Measurements from ENCODE around the gene NFKBIA.
"Not testable (repeated sequence)": the region's sequence is repeated elsewhere in the genome, so short reads cannot be mapped to it uniquely, and the experiment has no call there.

Gene NFKBIA

DNA sequence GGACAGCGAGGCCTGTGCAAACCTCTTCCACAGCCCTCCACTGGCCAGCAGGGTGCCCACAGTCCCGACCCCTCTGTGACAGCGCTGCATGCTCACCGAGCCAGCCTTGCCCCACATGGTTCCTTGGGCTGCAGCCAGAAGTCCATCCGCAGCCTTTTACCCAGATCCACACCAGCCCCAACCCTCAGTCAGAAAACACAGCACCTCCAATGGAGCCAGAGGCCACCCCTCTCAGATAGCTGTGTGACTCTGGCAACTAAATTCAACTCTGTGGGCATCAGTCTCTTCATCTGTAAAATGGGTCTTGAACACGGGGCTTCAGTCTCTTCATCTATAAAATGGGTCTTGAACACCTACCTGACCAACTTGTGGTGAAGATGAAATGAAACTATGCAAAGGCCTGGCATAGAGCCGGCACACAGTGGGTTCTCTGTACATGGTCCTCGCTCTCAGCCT lies 38.0 kb downstream of the NFKBIA start:
- DNase-seq, result no peak

DNA sequence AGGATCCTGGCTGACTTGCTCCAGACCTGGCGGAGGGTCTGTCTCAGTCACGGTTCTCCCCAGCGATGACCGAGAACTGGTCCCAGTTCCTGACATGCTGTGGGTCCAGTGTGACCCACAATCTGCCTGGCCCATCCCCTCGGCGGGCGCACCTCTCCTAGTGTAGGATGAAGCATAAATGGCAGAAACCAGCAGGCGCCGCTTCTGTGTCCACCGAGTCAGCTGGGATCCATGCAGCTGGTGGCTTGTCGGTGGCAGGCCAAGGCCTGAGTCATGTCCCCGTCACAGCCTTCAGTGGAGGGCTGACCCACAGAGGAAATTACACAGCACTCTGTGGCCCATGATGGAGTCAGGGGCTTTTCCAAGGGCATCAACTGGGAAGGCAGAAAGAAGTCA lies 38.5 kb downstream of the NFKBIA start:
- no peak for DNase-seq

DNA sequence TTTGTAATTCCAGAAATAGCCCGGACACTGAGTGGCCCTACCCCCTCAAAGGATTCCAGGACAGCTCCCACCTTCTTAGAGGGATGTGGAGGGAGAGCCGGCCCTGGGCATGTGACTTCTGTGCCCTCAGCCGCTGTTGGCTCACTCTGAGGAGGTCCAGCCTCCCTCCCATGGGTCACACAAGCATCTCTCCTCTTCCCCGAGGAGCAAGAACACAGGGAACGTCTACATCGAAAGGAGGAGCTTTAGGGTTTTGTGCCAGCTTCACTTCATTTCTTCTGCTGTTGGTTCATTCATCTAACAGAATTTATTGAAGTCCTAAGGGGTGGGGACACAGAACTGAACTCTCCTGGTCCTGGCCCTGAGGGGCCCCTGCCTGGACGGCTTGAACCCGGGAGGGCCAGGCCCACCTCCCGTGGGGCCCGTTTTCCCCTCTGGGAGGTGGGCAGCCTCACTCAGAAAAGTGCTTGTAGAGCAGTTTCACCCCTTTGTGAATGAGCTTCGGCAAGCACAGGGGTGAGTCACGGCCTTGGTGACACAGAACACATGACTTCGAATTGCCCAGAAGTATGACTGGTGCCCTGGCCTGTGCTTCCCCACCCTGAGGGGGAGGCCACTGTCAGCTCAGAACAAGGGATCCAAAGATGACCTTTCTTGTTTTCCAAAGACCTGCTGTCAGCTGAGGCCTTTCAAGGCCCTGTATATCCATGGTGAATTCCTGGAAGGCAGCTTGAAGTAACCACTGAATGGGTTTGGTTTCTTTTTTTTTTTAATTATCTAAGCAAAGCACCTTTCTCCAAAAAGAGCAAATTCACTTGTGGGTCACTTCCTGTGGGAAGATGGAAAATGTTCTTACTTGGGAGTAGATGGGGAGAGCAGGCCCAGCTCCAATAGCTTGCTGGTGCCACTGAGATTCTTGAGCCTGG lies 39.2 kb downstream of the NFKBIA start:
- no peak for DNase-seq

DNA sequence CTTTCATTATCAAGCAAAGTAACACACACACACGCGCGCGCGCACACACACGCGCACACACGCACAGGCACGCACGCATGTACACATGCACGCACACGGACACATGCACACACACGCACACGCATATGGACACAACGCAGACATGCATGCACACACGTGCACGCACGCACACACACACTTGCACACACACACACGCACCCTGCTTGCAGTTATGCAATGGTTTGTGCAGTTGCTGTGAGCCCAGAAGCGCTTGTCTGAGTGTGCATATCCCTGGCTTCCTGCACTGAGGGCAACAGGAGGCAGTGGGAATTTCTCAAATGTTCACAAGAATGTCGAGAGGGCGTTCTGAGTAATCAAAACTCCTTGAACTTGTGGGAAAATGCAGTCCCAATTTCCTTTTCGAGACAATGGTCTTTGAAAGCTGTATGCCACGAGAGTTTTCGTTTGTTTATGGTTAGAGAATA lies 41.6 kb downstream of the NFKBIA start:
- no peak for DNase-seq

DNA sequence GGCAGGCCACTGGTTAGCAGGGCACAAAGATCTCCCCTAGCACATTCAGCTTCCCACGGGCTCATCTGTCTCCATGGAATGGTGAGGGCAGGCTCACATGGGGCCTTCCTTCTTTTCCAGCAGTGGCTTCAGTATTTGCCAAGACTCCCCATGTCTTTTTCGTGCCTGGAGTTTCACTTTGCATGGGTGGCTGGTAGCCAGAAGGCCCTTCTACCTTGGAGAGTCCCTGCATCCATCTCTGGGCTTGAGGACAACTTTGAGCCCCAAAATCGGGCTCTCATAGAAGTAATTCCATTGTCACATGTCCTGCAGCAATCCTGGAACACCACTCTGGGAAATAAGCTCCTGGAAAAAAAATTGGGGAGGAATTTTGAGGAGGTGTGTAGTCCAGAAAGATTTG lies 42.1 kb downstream of the NFKBIA start:
- no peak for DNase-seq

DNA sequence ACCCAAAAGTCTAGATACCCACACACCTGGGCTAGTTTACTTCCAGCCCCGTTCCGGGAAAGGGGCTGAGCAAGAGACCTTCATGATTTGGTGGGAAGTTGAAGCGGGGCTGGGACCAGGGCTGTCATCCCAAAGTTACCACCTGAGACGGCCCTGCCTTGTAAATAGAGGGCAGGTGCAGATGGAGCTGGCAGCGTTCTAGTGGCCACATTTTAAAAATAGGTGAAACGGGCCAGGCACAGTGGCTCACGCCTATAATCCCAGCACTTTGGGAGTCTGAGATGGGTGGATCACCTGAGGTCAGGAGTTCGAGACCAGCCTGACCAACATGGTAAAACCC lies 43.4 kb downstream of the NFKBIA start:
- DNase-seq, result no peak

- DNase-seq, result not testable (repeated sequence)
Observed at GRCh38 chr14:35359655-35360054, 44.9 kb downstream of the NFKBIA start.

GRCh38 chr14:35355981-35356841 lies 48.3 kb downstream of the NFKBIA start:
- DNase-seq, result no peak

DNA sequence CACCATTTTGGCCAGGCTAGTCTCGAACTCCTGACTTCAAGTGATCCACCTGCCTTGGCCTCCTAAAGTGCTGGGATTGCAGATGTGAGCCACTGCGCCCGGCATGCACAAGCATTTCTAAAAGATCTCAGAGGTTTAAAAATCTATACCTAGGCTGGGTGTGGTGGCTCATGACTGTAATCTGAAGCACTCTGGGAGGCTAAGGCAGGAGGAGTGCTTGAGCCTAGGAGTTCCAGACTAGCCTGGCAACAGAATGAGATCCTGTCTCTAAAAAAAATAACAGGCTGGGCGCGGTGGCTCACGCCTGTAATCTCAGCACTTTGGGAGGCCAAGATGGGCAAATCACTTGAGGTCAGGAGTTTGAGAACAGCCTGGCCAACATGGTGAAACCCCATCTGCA lies 49.3 kb downstream of the NFKBIA start:
- DNase-seq, result not testable (repeated sequence)

- no peak for DNase-seq
Observed at GRCh38 chr14:35353409-35354172, 51.0 kb downstream of the NFKBIA start.

DNA sequence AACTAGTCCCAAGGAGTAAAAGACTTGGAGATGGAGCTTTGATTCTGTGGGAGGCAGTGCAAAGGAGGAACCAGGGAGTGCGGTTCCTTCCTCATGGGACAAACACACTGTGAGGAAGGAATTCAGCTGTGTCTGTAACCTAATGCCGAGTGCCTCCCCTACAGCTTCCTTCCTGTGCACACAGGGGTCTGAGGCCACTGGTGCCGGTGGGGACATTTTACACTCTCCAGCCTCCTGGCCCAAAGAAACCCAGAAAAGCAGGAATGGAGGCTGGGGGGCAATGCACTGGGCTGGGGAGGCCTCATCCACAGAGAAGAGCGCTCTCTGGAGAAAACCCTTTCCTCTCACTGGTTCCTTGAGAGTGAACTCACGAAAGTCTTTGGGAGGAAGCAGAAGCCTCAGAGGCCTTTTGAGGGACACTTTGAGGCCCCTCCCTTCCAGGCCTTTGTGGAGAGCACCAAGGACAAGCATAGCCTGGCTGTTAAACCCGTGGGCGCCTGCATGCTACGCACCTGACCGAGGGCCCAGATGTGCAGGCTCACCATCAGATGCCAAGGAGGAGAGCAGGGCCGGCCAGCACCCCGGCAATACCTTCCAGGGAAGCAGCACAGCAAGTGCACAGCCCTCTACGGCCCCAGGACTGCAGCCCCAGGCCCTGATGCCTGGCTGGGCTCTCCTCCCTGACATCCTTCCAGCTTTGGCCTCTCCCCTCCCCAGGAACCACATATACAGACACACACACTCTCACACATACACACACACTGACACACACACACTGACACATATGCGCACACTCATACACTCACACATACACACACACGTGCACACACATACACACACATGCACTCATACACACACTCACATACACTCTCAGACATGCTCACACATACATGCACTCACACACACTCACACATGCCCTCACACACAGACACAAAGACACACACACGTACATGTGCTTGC lies 52.0 kb downstream of the NFKBIA start:
- DNase-seq, result no peak

- no peak for DNase-seq
Observed at GRCh38 chr14:35351897-35352273, 52.7 kb downstream of the NFKBIA start.

Data from NCI-H446 treated with DMSO at 0.1 percent for 48 hours (cell line).